NT2/D1 (cell line): Measurements from ENCODE around the gene SYNDIG1.

ENCODE experiments used
- DNase-seq: peaks from one replicate; pipeline ENCODE4 v3.0.0-alpha.2; 2011; ENCODE audit warnings: low read depth, low spot score
- H3K27me3 ChIP-seq: 2 replicates; pipeline ENCODE4 v1.6.0; 2011; ENCODE audit warnings: mild to moderate bottlenecking; ENCODE audit not compliant: insufficient read length, insufficient read depth
- H3K36me3 ChIP-seq: 2 replicates; pipeline ENCODE4 v1.6.1; 2011; ENCODE audit warnings: mild to moderate bottlenecking, low read length, mixed read lengths; ENCODE audit not compliant: insufficient read depth, insufficient read length
- H3K4me1 ChIP-seq: 2 replicates; pipeline ENCODE4 v1.5.1; 2011; ENCODE audit not compliant: insufficient read depth, insufficient read length
- H3K4me3 ChIP-seq: 2 replicates; pipeline ENCODE4 v1.5.1; 2011; ENCODE audit warnings: low read depth; ENCODE audit not compliant: insufficient read length
- H3K9ac ChIP-seq: 2 replicates; pipeline ENCODE4 v1.6.0; 2011; ENCODE audit warnings: low read depth; ENCODE audit not compliant: insufficient read length
- H3K9me3 ChIP-seq: 2 replicates; pipeline ENCODE4 v1.5.1; 2011; ENCODE audit warnings: mild to moderate bottlenecking, low read length; ENCODE audit not compliant: insufficient read depth
- SUZ12 ChIP-seq: IDR thresholded peaks from 2 replicates; pipeline ENCODE4 v1.6.1; 2011; ENCODE audit not compliant: insufficient read length, insufficient read depth; ENCODE audit errors: extremely low read depth
- YY1 ChIP-seq: IDR thresholded peaks from 2 replicates; pipeline ENCODE4 v1.6.1; 2011; ENCODE audit not compliant: insufficient read length, insufficient read depth
- ZNF274 ChIP-seq: IDR thresholded peaks from 2 replicates; pipeline ENCODE4 v1.6.1; 2011; ENCODE audit warnings: mild to moderate bottlenecking, low read depth, low read length

The SYNDIG1 gene

GRCh38 chr20:24659835-24660234, 190.4 kb downstream of the SYNDIG1 start:
- no peaks in the 10 kb centered on the region for H3K27me3 ChIP-seq
- TF ChIP-seq YY1 (no peak), ZNF274 (no peak), SUZ12 (no peak)

GRCh38 chr20:24660651-24661050, 191.2 kb downstream of the SYNDIG1 start:
- no peaks in the 10 kb centered on the region for H3K27me3 ChIP-seq
- no peak overlapping the region for H3K9ac ChIP-seq
- no peak for DNase-seq
- no peaks in the 10 kb centered on the region for H3K36me3 ChIP-seq
- H3K4me1 ChIP-seq: no peaks in the 10 kb centered on the region
- no peak overlapping the region for H3K4me3 ChIP-seq
- H3K9me3 ChIP-seq: no peaks in the 10 kb centered on the region
- TF ChIP-seq SUZ12 (no peak), YY1 (no peak), ZNF274 (no peak)

More at GRCh38 chr20:24659835-24660234, 190.4 kb downstream of the SYNDIG1 start:
- DNase-seq: no peak
- Histone ChIP-seq H3K4me1 (no peaks in the 10 kb centered on the region), H3K4me3 (no peak overlapping the region), H3K9me3 (no peaks in the 10 kb centered on the region), H3K9ac (no peak overlapping the region), H3K36me3 (no peaks in the 10 kb centered on the region)

DNA sequence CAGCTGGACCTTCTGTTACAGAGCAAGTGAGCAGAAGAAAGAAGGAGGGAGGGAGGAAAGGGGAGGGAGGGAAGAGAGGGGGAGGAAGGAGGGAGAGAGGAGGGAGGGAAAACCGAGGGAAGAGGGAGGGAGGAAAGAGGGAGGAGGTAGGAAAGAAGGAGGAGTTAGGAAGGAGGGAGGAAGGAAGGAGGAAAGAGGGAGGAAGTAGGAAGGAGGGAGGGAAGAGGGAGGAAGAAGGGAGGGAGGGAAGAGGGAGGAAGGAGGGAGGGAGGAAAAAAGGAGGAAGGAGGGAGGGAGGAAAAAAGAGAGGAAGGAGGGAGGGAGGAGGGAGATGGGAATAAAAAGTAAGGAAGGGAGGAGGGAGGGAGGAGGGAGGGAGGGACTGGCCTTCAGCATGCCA, 191.8 kb downstream of the SYNDIG1 start:
- Histone ChIP-seq H3K4me1 (no peaks in the 10 kb centered on the region), H3K27me3 (no peaks in the 10 kb centered on the region), H3K9me3 (no peaks in the 10 kb centered on the region), H3K9ac (no peak overlapping the region), H3K36me3 (no peaks in the 10 kb centered on the region), H3K4me3 (no peak overlapping the region)
- no peak for DNase-seq
- TF ChIP-seq ZNF274 (no peak), YY1 (no peak), SUZ12 (no peak)

DNA sequence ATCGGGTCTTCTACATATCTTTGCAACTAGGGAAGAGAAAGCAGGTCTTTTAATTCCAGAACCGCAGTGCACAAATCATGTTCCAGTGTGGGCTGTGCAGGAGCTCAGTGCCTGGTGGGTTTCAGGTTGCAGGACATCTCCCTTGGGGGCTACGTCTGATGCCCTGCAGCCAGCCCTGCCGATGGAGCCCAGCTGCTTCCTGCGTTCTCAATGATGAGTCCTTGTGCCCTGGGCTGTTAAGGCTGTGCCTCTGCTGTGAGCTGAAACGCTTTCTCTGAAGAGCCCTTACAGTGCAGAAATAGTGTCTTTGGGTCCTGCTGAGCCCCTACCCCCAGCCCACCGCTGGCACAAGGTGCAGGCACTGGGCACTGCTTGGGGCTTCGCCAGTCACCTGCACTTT, 192.9 kb downstream of the SYNDIG1 start:
- Histone ChIP-seq H3K36me3 (no peaks in the 10 kb centered on the region), H3K9me3 (no peaks in the 10 kb centered on the region), H3K4me3 (no peak overlapping the region), H3K4me1 (no peaks in the 10 kb centered on the region), H3K9ac (no peak overlapping the region), H3K27me3 (no peaks in the 10 kb centered on the region)
- TF ChIP-seq YY1 (no peak), ZNF274 (no peak), SUZ12 (no peak)
- no peak for DNase-seq

DNA sequence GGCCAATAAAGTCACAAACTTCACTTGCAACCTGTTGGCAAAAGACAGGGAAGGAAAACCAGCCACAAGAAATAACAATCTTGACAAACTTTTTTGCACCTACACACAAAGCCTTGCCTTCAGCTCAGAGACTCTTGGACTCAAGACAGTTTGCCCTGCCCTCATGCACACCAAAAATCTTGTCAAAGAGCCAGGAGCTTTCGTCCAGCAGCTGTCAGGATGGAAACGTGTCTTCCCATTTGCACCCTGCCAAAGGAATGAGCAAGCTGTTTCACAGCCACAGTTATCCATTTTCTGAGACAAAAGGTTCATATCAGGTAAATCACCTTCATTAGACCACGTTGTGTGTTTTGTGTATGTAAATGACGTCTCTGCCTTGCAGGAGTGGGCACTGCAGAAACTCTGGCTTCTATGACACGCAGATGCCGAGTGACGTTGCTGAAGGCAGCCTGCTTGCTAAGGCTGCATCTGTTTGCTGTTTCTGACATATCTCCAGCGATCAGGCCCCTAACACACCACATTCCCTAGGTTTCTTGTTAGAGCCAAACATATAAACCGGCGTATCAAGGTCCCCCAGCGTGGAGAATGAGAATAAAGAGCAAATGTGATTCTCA, 193.4 kb downstream of the SYNDIG1 start:
- Histone ChIP-seq H3K4me1 (no peaks in the 10 kb centered on the region), H3K9me3 (no peaks in the 10 kb centered on the region)
- no peak for DNase-seq

GRCh38 chr20:24663496-24663895, 194.1 kb downstream of the SYNDIG1 start:
- no peak overlapping the region for H3K4me3 ChIP-seq
- H3K9me3 ChIP-seq: no peaks in the 10 kb centered on the region
- TF ChIP-seq SUZ12 (no peak), YY1 (no peak), ZNF274 (no peak)
- no peak overlapping the region for H3K9ac ChIP-seq
- no peak for DNase-seq
- H3K36me3 ChIP-seq: no peaks in the 10 kb centered on the region
- no peaks in the 10 kb centered on the region for H3K4me1 ChIP-seq
- no peaks in the 10 kb centered on the region for H3K27me3 ChIP-seq

More for the DNA sequence above, 193.4 kb downstream of the SYNDIG1 start:
- TF ChIP-seq YY1: no peak
- TF ChIP-seq SUZ12: no peak
- TF ChIP-seq ZNF274: no peak
- Histone ChIP-seq H3K36me3 (no peaks in the 10 kb centered on the region), H3K9ac (no peak overlapping the region), H3K4me3 (no peak overlapping the region), H3K27me3 (no peaks in the 10 kb centered on the region)

DNA sequence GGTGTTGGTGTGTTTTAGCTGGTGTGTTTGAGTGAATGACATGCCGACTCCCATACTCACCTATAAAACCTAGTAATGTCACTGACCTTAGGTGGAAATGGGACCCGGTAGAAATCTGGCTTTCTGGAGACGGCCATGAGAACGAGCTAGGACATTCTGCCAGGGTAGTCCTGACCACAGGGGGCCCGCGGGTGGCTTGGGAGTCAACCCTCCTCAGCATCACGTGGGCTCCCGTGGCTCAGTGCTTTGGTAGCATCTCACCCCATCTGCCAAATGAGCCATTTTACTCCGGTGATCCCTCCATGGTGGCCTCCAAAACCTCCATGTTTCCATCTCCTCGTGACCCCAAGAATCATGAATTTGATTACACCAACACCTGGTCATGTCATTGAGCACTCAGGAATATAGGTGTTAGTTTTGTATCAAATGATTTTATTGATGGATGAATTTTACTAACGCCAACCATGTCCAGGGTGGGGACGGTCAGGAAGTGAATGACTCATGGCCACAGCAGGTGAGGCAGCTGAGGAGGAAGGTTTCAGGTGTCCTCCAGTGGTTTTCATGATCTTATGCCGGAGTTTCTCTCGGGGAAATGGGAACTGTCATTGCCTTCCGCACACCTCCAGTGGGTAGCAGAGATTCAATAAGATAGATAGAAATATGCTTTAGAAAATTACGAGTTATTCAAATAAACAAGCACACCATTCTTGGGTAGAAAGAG, 195.0 kb downstream of the SYNDIG1 start:
- Histone ChIP-seq H3K9me3 (no peaks in the 10 kb centered on the region), H3K9ac (no peak overlapping the region), H3K4me3 (no peak overlapping the region), H3K36me3 (no peaks in the 10 kb centered on the region), H3K27me3 (no peaks in the 10 kb centered on the region), H3K4me1 (peaks cover 1% of the 10 kb centered on the region)
- no peak for DNase-seq
- no peak for TF ChIP-seq YY1
- no peak for TF ChIP-seq ZNF274
- no peak for TF ChIP-seq SUZ12
